Activated T-helper 1 cell treated with anti-CD3 and anti-CD28 coated beads, Interleukin-2, amount 50 U/mL, for 16 hours (primary cell): ENCODE data around the gene PARVB.

Experiments
- DNase-seq, 2 donors: peaks; one replicate each; pipeline ENCODE4 v3.0.0-alpha.2; 2020; ENCODE audit warnings: low read depth in 1 of 2, low spot score in 1 of 2

The PARVB gene

DNA sequence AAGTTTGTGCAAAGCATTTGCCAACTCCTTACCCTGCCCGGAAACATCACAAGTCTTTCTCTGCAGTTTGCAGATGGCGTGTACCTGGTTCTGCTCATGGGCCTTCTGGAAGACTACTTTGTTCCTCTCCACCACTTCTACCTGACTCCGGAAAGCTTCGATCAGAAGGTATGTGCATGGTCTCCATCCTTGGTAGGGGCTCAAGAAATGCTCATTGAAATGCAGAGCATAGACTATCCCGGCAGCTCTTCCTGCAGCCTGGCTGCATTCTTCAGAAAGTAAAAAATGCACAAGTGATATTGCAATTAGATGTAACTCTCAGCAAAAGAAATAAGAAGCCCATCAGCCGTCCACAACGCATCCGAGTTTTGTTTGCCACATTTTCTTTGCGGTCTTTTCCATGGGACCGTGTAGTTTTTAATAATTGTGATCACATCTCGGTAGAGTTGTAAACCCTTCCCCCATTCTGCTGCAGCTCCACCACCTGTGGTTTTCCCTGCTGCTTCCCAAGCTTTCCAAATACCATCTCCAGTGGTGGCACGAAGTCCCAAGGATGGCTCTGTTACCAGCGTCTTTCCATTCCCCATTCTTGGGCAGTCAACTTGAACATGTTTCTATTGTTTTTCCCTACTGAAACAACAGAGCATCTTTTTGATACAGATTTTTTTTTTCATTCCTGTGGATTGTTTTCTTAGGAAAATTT is 134.0 kb downstream of the PARVB start:
- no peak for DNase-seq

DNA sequence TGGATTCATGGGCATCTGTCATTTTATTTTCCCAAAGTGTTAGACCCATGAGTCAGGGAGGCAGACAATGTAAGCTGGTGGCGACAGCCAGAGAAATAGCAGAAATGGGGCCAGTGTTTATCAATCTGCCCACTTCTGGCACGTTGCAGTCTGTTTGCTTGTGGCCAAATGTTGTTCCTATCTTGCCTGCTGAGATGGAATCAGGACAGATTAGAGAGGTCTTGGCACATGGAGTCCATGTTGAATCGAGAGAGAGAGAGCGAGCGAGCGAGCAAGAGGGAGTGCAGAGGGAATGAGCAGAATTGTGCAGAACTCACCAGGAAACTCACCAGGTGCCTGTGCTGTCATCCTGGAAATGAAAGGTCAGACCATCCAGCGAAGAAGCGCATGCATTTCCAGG is 134.7 kb downstream of the PARVB start:
- DNase-seq: no peak

DNA sequence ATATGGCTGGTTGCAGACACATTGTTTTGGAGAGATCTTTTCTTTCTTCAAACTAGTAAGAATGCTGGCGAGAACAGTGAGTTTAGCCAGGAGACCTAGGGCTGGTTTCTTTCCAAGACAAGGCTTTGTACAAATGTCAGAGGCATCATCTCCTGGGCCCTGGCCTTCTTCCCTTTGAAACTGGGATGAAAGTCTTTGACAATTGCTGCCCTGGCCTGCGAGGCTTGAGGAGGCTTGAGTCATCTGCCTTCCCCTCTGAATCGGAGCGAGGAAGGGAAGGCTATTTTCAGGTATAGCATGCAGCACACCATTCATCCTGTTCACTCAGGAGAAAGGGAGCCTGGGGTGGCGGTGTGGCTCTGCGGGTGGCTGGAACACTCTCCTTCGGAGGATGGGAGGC is 135.1 kb downstream of the PARVB start:
- no peak for DNase-seq

DNA sequence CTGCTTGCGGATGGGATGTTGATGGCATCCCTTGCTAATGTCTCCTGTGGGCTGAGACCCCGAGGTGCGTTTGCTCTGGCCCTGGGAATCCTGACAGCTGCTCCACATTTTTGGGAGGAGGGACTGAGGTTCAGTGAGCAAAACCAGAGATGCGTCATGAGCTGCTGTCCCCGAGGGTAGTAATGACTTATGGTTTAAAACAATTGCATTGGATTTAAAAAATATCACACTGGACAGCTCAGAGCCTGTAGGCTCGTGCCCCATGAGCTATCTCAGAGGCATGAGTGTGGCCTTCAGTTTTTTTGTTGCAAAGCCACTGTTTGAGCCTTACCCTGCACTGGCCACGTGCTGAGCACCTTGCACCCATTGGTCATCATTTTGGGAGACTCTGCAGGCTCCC is 135.7 kb downstream of the PARVB start:
- DNase-seq: no peak

DNA sequence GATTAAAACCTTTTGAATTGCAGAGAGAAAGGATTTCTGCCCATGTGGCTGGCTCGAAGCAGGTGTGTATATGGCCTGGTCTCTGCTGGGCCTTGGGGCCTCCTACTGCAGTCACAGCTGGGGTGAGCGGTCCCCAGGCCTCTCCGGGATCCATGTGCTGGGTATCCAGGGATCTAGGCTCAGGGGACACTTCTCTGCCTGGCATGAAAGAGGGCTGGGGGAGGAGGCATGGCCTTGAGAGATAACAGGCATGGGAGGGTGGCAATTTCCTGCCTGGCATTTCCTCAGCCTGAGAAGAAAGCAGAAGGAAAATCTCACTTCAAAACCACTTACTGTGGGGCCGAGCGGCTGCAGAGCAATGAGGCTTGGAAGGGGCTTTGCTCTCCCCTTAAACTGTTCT is 136.3 kb downstream of the PARVB start:
- DNase-seq: no peak

DNA sequence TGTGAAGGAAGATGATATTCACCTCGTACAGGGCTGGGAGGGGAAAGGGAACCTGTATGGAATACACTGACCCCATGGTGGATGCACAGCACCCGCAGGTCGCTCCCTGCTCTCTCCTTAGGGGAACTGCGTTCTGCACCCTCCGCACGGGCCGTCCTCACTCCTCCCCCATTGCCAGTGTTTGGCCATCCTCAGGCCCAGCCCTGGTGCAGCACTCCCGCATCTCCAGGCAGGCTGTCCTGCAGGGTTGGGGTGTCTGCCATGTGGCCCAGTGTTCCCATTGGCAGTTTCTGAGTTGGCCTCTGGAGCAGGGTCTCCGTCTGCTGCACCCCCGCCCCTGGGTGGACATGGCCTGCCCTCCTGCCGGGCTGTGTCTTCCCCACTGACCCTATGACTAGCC is 137.6 kb downstream of the PARVB start:
- no peak for DNase-seq

DNA sequence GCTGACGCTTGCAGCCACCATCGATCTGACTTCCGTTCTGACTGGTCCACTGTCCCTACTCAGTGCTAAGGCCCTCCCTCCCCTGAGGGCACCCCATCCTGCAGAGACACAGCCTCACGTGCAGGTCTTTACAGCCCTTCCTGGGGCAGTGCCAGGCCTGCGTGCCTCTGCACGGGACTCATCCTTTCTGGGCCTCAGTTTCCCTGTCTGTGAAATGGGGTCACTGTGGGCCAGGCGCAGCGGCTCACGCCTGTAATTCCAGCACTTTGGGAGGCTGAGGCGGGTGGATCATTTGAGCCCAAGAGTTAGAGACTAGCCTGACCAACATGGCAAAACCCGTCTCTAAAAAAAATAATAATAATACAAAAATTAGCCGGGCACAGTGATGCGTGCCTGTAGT is 138.9 kb downstream of the PARVB start:
- no peak for DNase-seq

DNA sequence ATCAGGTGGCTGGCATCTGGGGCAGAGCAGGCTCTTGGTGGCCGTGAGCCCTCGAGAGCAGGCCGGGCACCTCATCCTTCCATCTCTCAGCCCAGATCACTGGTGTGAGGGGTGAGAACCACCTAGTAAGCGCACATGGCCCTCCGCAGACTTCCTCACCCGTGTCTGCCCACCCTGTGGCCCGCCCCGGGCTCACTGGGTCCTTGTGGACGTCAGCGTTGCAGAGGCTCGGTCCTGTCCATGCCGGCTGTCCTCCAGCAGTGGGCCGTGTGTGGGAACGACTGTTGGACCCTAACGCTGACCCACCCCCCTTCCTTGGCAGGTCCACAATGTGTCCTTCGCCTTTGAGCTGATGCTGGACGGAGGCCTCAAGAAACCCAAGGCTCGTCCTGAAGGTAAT is 139.4 kb downstream of the PARVB start:
- no peak for DNase-seq

DNA sequence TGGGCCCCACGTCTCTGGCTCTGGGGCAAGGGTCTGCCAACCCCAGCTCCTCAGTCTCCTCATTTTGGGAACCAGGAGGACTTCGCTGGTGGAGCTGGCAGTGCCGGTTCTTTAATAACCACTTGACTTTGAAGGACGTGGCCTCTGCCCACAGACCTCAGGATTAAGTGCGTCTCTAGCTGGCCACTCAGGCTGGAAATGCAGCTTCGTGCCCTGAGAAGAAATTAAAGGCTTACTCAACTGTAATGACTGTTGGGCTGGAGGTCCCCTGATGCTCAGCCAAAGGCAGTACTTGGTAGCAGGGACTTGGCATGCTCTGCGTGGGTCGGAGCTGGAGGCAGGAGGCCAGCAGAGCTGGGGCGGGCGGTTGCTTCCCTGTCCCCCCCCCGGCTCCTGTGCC is 139.9 kb downstream of the PARVB start:
- DNase-seq: no peak

DNA sequence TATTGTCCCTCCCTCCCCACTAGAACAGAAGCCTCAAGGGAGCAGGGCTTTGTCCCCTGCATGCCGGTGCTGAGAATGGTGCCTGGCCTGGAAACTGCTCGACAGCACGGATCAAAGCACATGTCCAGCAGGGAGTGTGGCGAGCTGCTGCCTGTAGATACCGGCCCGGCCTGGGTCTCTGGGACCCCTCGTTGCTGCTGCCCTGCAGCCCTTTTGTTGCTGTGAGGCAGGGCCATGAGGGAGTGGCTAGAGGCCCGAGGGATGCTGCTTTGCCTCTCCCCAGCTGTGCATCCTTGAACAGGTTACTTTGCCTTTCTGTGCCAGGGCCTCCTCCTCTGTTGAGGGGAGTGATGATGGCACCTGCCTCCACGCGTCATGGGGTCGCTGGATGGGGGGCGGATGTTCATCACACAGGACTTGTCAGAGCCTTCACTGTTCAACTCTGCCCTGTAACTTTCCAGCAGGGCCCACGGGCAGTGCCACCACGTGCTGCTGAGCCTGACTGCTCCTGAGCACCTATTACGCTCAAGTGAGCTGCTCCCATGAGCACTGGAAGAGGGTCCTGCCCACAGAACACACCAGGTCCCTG is 141.3 kb downstream of the PARVB start:
- DNase-seq: no peak

DNA sequence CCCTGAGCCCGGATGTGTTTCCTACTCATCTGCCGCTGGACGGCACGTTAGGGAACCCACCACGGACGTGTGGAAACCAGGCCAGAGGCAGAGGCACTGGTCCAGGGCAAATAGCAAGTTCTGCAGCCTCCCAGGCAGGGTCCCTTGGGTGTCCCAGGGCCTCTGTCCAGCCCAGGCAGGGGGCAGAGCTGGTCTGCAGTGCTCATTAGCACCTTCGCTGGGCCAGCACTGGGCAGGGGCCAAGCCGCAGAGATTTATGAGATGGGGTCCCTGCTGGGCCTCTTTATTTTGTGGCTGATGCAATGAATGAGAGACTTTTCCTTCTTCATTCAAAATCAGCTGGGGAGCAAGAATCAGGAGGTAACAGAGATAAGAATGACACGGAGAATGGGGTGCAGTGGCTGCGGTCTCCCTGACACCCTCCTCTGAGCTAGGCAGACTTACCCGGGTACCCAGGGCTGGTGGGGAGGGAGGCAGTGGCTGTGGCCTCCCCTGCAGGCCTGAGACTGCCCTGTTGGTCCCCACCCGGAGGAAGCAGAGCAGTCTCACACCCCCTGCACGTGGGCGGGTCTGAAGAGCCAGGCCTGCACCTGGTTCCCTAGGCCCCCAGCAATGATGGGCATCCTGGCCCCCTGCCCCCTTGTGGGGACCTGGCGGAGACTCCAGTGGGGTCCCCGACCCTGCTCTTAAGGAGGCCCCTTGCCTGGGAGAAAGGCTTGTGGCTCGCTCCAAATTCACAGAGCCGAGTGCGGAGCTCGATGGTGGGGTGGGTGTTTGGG is 142.6 kb downstream of the PARVB start:
- DNase-seq: no peak

DNA sequence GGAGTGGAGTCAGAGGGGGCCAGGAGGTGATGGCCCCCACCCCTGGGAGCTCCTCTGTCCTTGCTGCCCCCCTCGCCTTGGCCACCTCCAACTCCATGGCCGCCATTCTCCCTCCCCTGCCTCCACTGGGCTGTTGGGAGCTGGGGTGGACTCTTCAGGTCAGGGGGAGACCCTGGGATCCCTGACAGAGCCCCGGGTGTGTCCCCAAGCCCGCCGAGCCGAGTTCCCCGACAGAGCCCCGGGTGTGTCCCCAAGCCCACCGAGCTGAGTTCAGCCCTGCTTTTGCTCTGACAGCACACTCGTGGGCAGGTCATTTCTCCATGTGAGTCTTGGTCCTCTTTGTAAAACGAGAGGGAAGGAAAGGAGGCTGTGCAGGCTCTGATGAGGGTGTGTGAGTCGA is 143.4 kb downstream of the PARVB start:
- DNase-seq: no peak

DNA sequence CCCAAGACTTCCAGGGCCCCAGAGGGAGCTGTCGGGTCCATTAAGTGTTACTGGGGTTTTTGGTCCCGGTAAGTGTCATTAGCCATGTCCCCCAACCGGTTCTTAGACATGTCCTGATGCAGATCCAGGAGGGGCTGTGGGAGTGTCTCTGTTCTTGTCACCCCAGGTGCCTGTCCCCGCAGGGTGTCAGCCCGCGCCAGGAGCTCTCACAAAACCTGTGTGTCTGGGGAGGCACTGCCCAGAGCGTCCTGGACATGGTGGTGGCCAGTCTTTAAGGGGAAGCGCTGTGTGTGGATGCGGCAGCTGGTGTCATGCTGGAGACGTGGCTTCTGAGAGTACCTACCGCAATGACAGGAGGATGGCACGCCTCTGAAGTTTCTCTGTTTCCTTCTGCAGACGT is 144.1 kb downstream of the PARVB start:
- no peak for DNase-seq

DNA sequence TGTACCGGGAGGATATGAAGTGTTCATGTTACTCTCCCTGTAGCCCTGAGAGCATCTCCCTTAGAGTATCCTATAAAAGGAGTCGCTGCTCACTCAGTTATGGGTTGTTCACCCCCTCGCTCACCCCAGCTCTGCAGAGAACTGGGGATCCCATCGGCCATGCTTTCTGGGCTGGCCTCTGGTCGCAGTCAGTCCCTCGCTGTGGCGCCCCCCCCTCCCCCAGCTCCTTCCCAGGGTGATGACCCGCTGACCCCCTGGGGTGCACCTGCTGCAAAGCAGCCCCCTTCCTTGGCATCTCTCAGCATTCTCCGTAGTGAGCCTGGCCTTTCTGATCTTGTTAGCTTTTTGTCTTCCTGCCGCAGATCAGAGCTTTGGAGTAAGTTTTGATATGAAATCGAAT is 146.4 kb downstream of the PARVB start:
- DNase-seq: no peak

DNA sequence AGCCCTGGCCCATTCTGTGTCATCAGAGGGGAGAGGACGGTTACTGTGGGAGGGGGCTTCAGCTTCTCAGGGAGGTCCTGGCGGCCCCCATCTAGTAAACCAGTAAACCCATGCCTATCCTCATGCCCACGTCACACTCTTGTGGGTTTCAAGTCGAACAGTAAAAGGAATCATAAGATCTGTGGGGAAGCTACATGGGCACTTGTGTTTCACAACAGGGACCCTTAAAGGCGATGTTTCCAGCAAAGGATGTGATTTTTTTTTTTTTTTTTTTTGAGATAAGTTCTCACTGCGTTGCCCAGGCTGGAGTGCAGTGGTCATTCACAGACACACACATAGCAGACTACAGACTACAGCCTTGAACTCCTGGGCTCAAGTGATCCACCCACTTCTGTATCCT is 147.5 kb downstream of the PARVB start:
- no peak for DNase-seq

DNA sequence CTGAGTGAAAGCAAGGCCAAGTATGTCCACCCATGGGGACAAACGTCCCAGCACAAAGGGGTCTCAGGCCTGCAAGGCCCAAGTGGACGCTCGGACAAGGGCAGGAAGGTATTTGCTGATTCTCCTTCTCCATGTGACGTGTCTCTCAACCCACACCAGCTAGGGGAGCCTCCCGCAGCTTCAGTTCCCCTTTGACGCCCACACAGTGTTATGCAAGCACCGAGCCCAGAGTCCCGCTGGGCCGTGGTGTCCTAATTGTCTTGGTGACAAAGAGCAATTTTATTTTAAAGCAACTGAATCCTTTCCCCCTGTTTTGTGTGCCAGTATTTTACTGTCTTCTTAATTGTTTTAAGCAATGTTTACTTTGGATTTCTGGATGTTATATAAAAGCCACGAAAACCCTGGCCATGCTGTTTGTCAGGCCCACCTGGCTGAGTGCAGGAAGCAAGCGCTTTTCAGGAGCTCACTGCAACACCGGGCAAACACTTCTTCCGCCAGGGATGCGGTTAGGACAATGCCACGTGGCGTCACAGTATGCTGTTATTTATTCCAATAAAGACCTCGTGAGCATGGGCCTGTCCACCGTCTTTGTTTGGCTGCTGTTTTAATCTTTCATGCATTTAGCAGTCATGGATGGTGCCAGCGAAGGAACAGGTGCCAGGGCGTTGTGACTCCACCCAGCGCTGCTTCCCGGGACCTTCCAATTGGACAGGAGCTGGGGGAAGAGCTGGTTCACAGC is 148.4 kb downstream of the PARVB start:
- no peak for DNase-seq

DNA sequence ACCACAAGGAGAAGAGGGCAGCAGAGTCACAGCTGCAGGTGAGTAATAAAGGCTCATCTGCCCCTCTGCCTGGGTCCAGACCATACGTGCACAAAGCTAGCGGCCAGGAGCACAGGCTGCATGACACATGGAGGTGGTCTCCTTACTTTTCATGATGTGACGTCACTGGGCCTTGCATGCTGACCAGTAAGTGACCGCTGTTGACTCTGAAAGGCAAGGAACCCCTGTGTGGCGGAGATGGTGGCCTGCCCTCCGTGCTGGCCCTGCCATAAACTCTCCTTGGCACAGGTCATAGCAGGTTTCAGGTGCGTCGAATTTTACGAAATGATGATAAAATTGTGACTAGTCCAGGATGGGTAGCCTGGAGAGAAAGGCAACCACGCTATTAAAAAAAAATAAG is 149.1 kb downstream of the PARVB start:
- no peak for DNase-seq

DNA sequence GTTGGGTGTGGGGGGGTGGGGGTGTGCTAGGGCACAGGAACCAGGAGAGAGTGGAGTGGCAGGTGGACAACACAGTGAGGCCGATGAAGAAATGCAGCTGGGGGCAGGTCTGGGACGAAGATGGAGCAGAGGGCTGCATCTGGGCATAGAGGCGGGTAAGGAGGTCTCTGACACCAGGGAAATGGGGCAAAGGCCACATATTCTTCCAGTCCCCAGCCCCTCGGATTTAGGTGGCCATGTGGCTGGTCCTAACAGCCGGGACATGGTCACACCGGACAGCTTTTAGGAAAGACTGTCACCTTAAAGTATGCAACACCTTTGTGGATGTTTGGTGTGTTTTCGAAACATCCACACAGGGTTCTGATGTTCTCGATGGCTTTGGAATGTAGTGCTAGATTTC is 151.6 kb downstream of the PARVB start:
- DNase-seq: no peak

DNA sequence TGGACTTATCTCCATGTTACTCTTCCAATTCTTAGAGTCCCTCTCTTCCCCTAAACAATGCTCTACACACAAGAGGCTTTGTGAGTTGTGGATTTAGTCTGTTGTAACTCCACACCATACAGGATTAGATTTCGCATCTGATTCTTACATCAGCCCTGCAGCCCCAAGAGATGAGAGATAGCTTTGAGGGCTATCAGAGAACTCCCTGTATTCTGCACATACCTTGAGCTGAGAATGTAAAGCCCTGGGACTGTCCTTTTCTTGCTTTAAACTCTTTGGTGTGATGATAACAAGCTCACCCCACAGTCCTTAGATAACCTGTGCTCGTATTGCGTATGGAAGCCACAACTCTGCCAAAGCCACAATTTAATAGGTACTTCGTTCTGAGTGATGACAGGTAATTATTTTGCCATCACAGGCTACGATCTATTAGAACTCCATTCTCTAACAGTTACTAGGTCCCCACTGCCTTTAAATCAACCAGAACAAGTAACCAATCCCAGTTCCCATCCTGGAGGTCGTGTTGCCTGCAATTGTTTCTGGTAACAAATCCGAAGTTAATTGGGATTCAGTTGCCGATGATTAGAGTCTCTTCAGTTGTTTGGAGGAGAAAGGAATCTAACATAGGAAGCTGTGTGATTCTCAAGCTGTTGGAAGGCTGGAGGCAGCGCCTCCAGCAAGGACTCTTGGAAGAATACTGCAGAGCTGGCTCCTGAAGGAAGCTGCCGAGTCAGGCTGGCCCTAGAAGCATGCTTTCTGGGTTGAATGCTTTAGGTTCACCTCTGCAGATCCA is 155.3 kb downstream of the PARVB start:
- no peak for DNase-seq

DNA sequence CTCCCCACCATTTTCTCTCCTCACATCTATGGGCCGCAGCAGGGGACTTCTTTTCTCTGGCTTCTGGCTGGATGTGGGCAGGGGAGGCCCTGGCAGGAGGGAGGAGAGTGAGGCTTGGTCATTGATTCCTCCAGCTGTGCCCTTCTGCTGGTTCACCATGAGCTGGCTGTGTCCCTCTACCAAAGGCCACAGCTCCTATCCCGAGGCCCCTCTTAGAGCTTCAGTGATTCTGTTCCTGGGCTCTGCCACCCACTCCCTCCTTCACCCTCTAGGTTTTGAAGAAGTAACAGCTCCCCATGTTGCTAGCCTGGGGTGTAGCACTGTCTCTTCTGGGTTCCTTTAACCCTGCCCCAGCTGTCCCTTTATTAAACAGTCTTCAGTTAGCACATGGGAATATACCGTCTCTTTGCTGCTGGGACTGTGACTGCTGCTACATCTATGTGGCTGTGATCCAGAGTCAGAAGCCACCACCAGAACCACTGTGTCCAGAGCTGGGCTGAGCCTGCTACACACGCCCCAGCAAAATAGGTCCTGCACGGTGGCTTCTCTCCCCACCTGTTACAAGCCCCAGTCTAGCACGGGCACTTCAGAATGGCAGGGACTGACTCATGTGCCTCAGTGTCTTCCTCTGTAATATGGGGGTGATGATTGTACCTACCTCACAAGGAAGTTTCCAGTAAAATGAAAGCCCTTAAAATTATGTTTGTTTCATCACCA is 156.0 kb downstream of the PARVB start:
- no peak for DNase-seq

DNA sequence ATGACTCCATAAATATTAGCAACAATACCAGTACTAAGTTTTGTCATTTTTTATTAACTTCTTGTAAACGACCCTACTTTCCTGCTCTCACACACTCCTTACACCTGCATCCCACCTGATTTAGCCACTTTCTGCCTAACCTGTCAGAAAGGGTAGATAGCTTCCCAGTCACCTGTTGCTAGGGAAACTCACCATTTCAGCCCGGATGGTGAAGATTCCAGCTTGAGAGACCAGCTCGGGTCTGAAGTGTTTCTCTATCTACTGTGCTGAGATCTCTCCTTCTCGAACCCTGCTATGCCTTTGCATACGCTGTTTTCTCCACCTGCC is 156.6 kb downstream of the PARVB start, which contains the start of gene PARVG:
Gene PARVG, plus strand, starts transcription at position 220 of the 327 bp plus-strand sequence. CDS start 2,405 bp downstream, outside the sequence.
- DNase-seq: no peak
